Neural cell (in vitro differentiated cells): Measurements from ENCODE around the gene GIMAP8. TPM values are rescaled to one million over a fixed set of nuclear protein-coding genes. Genes with fewer than 3 reads are reported as not detected.

ENCODE experiments used
- H2AFZ ChIP-seq: fragments of 200-600, 300-800 bp; sonication (generic), shearing (Covaris generic); 2 replicates; pipeline ENCODE4 v1.6.0; 2014; ENCODE audit warnings: low read depth, mild to moderate bottlenecking, antibody characterized with exemption, low read length, moderate library complexity
- H3F3A ChIP-seq: fragments of 200-600 bp; shearing (Covaris generic); 2 replicates; pipeline ENCODE4 v1.6.1; 2016; ENCODE audit warnings: mild to moderate bottlenecking, moderate library complexity, mixed read lengths, antibody characterized with exemption, low read length; ENCODE audit not compliant: insufficient read depth, poor library complexity, severe bottlenecking
- H3K27ac ChIP-seq: fragments of 200-600, 300-800 bp; sonication (generic), shearing (Covaris generic); 2 replicates; pipeline ENCODE4 v1.5.1; 2014; ENCODE audit warnings: mild to moderate bottlenecking, low read length, moderate library complexity
- H3K27me3 ChIP-seq: fragments of 300-800, 200-600 bp; sonication (generic), shearing (Covaris generic); 2 replicates; pipeline ENCODE4 v1.6.0; 2014; ENCODE audit warnings: mild to moderate bottlenecking, low read depth, low read length, moderate library complexity; ENCODE audit not compliant: insufficient read depth
- H3K36me3 ChIP-seq: fragments of 300-800, 200-600 bp; sonication (generic), shearing (Covaris generic); 2 replicates; pipeline ENCODE4 v1.5.1; 2014; ENCODE audit warnings: mild to moderate bottlenecking, antibody characterized with exemption, low read length, moderate library complexity; ENCODE audit not compliant: insufficient read depth
- H3K4me2 ChIP-seq: fragments of 300-800, 200-600 bp; sonication (generic), shearing (Covaris generic); 2 replicates; pipeline ENCODE4 v1.6.0; 2014; ENCODE audit warnings: mild to moderate bottlenecking, low read length
- H3K4me3 ChIP-seq: fragments of 300-800, 200-600 bp; sonication (generic), shearing (Covaris generic); 2 replicates; pipeline ENCODE4 v1.5.1; 2014; ENCODE audit warnings: mild to moderate bottlenecking, low read length, moderate library complexity
- H3K79me2 ChIP-seq: fragments of 200-600 bp; shearing (Covaris generic); replicated peaks from 2 replicates; pipeline ENCODE4 v1.6.0; 2014; ENCODE audit warnings: mild to moderate bottlenecking, low read length, moderate library complexity; ENCODE audit not compliant: insufficient read depth
- H3K9ac ChIP-seq: fragments of 300-800, 200-600 bp; sonication (generic), shearing (Covaris generic); 2 replicates; pipeline ENCODE4 v1.6.1; 2016; ENCODE audit warnings: mild to moderate bottlenecking, low read length, mixed read lengths
- H3K9me2 ChIP-seq: fragments of 200-600 bp; shearing (Covaris generic); 2 replicates; pipeline ENCODE4 v1.6.1; 2016; ENCODE audit warnings: mild to moderate bottlenecking, low read length, mixed read lengths; ENCODE audit not compliant: insufficient read depth
- H3K9me3 ChIP-seq: fragments of 200-600, 300-800 bp; sonication (generic), shearing (Covaris generic); 2 replicates; pipeline ENCODE4 v1.6.1; 2016; ENCODE audit warnings: mild to moderate bottlenecking, mixed run types, low read length, moderate library complexity, mixed read lengths
- H4K20me1 ChIP-seq: fragments of 200-600 bp; shearing (Covaris generic); 2 replicates; pipeline ENCODE4 v1.6.1; 2016; ENCODE audit warnings: mild to moderate bottlenecking, mixed run types; ENCODE audit not compliant: insufficient read depth
- EP300 ChIP-seq: fragments of 450-650 bp; conservative IDR thresholded peaks from 2 replicates; pipeline ENCODE4 v1.6.1; 2014; ENCODE audit warnings: antibody characterized with exemption, mild to moderate bottlenecking, moderate library complexity; ENCODE audit not compliant: poor library complexity, severe bottlenecking
- EZH2 ChIP-seq: fragments of 200-600, 300-800 bp; shearing (Covaris generic), sonication (generic); IDR thresholded peaks from 2 replicates; pipeline ENCODE4 v1.6.1; 2014; ENCODE audit warnings: antibody characterized with exemption, low read length, borderline replicate concordance, mild to moderate bottlenecking; ENCODE audit not compliant: insufficient read depth, poor library complexity, severe bottlenecking
- MXI1 ChIP-seq: fragments of 450-650 bp; conservative IDR thresholded peaks from 2 replicates; pipeline ENCODE4 v1.6.1; 2014; ENCODE audit warnings: antibody characterized with exemption, mild to moderate bottlenecking; ENCODE audit not compliant: poor library complexity, severe bottlenecking
- POLR2AphosphoS5 ChIP-seq: IDR thresholded peaks from 2 replicates; pipeline ENCODE4 v1.6.1; 2012
- RAD21 ChIP-seq: fragments of 450-650 bp; conservative IDR thresholded peaks from 2 replicates; pipeline ENCODE4 v1.6.1; 2014; ENCODE audit warnings: antibody characterized with exemption, mild to moderate bottlenecking, moderate library complexity
- REST ChIP-seq: IDR thresholded peaks from 2 replicates; pipeline ENCODE4 v1.6.1; 2012; ENCODE audit warnings: borderline replicate concordance
- SMC3 ChIP-seq: fragments of 450-650 bp; conservative IDR thresholded peaks from 2 replicates; pipeline ENCODE4 v1.6.1; 2014; ENCODE audit warnings: antibody characterized with exemption, mild to moderate bottlenecking, moderate library complexity; ENCODE audit not compliant: poor library complexity
- TAF1 ChIP-seq: IDR thresholded peaks from 2 replicates; pipeline ENCODE4 v1.6.1; 2012; ENCODE audit warnings: low read depth
- polyA plus RNA-seq: library from polyadenylated mRNA; depleted of rRNA; stranded (reverse); fragments of >200 nt; gene quantifications from 2 replicates; pipeline ENCODE4 v1.2.3, GENCODE V29; 2014
- TF ChIP-seq, protein P1 (sequence below): fragments of 450-650 bp; IDR thresholded peaks from 2 replicates; pipeline ENCODE4 v1.5.1; 2014; ENCODE audit warnings: antibody characterized with exemption, mild to moderate bottlenecking, moderate library complexity; ENCODE audit not compliant: poor library complexity, severe bottlenecking

The GIMAP8 gene
- polyA plus RNA-seq, 1 donor from 2014 or later: not detected

DNA sequence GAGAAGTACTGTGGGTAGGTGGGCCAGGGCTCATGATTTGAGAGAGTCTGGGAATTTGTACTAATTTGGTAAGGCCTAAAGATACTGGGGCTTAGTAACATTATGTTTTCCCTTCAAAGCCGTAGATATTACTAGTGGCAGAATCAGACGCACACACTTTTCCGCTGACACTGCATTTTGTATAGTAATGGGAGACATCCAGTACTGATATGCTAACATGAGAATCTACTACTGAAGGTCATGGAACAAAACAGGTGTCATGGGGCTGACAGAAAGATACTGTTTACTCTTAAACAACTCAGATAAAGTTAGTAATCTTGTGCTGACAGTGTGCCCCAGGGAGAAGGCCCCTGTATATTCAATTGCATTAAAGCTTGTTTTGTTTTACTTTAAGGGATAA, 53.2 kb downstream of the GIMAP8 start:
- H3K4me2 ChIP-seq: no peak overlapping the region
- H3K4me3 ChIP-seq: no peak overlapping the region
- H3K27ac ChIP-seq: no peak overlapping the region
- H2AFZ ChIP-seq: no peak overlapping the region
- TF ChIP-seq EZH2: no peak
- no peak for TF ChIP-seq REST
- TF ChIP-seq POLR2AphosphoS5: no peak
- no peak for TF ChIP-seq TAF1
- TF ChIP-seq RAD21: no peak
- no peak for TF ChIP-seq SMC3
- no peak overlapping the region for H3K9ac ChIP-seq
- H4K20me1 ChIP-seq: no peaks in the 10 kb centered on the region
- H3K9me3 ChIP-seq: no peaks in the 10 kb centered on the region
- no peaks in the 10 kb centered on the region for H3K36me3 ChIP-seq
- no peaks in the 10 kb centered on the region for H3K27me3 ChIP-seq
- H3K9me2 ChIP-seq: no peaks in the 10 kb centered on the region
- no peaks in the 10 kb centered on the region for H3K79me2 ChIP-seq
- H3F3A ChIP-seq: no peaks in the 10 kb centered on the region

DNA sequence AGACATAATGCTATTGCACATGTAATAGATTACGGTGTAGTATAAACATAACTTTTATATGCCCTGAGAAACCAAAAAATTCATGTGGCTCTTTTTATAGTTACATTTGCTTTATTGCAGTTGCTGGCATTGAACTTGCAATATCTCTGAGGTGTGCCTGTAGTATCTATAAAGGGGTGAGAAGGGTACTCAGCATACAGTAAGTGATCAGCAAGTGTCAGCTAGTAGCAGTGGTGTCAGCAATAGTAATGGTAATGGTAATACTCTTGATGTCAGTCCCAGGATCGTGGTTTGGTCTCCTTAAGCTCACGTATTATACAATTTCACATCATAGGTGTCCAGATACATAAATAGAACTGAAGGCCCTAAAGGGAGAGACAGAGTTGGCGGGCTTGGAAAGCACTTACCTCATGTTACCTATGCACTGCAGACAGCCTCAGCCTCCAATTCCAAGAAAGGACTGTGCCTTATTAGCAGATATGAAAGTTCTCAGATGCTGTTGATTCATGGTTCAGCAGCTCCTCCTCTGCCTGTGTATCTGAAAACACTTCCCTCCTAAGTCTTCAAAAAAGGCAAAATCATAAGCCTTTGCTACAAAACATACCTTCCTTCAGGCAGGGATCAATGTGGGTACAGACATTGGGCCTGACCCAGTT, 57.6 kb downstream of the GIMAP8 start:
- Histone ChIP-seq H3K4me3 (no peak overlapping the region), H3F3A (no peaks in the 10 kb centered on the region), H3K36me3 (no peaks in the 10 kb centered on the region), H3K9ac (no peak overlapping the region), H3K27ac (no peak overlapping the region), H3K4me2 (no peak overlapping the region), H3K9me2 (no peaks in the 10 kb centered on the region), H3K9me3 (peaks cover 6% of the 10 kb centered on the region), H2AFZ (no peak overlapping the region), H3K79me2 (no peaks in the 10 kb centered on the region), H3K27me3 (no peaks in the 10 kb centered on the region), H4K20me1 (no peaks in the 10 kb centered on the region)
- no peak for TF ChIP-seq REST
- TF ChIP-seq EZH2: no peak
- TF ChIP-seq, protein P1, sequence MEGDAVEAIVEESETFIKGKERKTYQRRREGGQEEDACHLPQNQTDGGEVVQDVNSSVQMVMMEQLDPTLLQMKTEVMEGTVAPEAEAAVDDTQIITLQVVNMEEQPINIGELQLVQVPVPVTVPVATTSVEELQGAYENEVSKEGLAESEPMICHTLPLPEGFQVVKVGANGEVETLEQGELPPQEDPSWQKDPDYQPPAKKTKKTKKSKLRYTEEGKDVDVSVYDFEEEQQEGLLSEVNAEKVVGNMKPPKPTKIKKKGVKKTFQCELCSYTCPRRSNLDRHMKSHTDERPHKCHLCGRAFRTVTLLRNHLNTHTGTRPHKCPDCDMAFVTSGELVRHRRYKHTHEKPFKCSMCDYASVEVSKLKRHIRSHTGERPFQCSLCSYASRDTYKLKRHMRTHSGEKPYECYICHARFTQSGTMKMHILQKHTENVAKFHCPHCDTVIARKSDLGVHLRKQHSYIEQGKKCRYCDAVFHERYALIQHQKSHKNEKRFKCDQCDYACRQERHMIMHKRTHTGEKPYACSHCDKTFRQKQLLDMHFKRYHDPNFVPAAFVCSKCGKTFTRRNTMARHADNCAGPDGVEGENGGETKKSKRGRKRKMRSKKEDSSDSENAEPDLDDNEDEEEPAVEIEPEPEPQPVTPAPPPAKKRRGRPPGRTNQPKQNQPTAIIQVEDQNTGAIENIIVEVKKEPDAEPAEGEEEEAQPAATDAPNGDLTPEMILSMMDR: no peak
- TF ChIP-seq EP300: no peak
- no peak for TF ChIP-seq RAD21
- no peak for TF ChIP-seq TAF1
- no peak for TF ChIP-seq MXI1
- no peak for TF ChIP-seq SMC3
- no peak for TF ChIP-seq POLR2AphosphoS5
